ENCODE measurements around the gene NEK6. TPM values are rescaled to one million over a fixed set of nuclear protein-coding genes. Genes with fewer than 3 reads are reported as not detected.

NEK6 gene
- total RNA-seq, 1 donor from 2014 or later: 32.5 TPM

GRCh38 chr9:124356745-124357390, 99.1 kb downstream of the NEK6 start:
- Mint-ChIP-seq H3K4me3 (no peak overlapping the region), H3K9me3 (no peaks in the 10 kb centered on the region), H3K27ac (peak overlapping the region; percentile 19), H3K36me3 (ENCODE audit: low read depth) (peaks cover 24% of the 10 kb centered on the region), H3K4me1 (peaks cover 21% of the 10 kb centered on the region), H3K27me3 (no peaks in the 10 kb centered on the region)
- DNase-seq: no peak
- intact Hi-C loops (cut with micrococcal nuclease): no loop called here

- peak overlapping the region; percentile 61 for H3K27ac Mint-ChIP-seq
- intact Hi-C loops (cut with micrococcal nuclease): no loop called here
- H3K9me3 Mint-ChIP-seq: no peaks in the 10 kb centered on the region
- H3K36me3 Mint-ChIP-seq (ENCODE audit: low read depth): peaks cover 17% of the 10 kb centered on the region
- H3K27me3 Mint-ChIP-seq: no peaks in the 10 kb centered on the region
- peaks cover 22% of the 10 kb centered on the region for H3K4me1 Mint-ChIP-seq
- no peak for DNase-seq
- no peak overlapping the region for H3K4me3 Mint-ChIP-seq
These were observed 100.1 kb downstream of the NEK6 start for GRCh38 chr9:124357721-124358361.

DNA sequence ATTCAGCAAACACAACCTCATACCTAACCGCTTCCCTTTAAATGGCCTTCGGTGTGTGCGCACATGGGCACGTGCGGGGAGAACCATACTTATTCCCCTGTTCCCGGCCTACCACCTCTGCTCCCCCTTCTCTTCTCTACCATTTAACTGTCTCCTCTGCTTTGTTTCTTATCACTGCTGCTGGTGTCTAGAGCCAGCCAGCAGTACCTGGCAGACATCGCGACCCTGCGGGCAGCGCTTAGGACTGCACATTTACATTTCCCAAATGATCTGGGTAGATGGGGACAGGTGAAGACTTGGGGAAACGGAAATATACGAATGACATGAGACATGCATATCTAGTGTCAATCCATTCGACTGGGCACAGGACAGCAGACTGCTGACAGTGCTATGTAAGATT, 100.9 kb downstream of the NEK6 start:
- peaks cover 22% of the 10 kb centered on the region for H3K4me1 Mint-ChIP-seq
- no peak overlapping the region for H3K27ac Mint-ChIP-seq
- H3K9me3 Mint-ChIP-seq: no peaks in the 10 kb centered on the region
- H3K36me3 Mint-ChIP-seq (ENCODE audit: low read depth): peaks cover 12% of the 10 kb centered on the region
- DNase-seq: no peak
- intact Hi-C loops (cut with micrococcal nuclease): no loop called here
- H3K27me3 Mint-ChIP-seq: no peaks in the 10 kb centered on the region
- no peak overlapping the region for H3K4me3 Mint-ChIP-seq

DNA sequence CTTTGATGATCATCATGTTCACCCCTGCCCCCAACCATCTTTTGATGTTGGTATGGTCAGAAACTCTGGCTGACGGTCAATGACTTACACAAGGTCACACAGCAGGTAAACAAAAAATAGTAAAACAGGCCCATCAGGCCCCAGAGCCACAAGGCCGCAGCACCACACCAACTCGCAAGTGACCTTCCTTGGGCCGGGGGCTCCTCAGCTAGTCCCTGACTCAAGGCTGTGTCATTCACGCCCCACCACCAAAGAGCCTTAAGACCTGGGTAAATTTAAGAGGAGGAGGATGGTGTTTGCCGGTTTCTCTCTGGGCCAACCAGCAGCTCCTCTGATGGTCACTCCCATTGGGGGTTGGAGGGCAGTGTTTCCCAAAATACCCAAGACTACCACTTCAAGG, 101.7 kb downstream of the NEK6 start:
- no peaks in the 10 kb centered on the region for H3K27me3 Mint-ChIP-seq
- H3K27ac Mint-ChIP-seq: no peak overlapping the region
- DNase-seq: no peak
- peaks cover 6% of the 10 kb centered on the region for H3K36me3 Mint-ChIP-seq (ENCODE audit: low read depth)
- intact Hi-C loops (cut with micrococcal nuclease): no loop called here
- no peak overlapping the region for H3K4me3 Mint-ChIP-seq
- H3K4me1 Mint-ChIP-seq: peaks cover 22% of the 10 kb centered on the region
- H3K9me3 Mint-ChIP-seq: no peaks in the 10 kb centered on the region

GRCh38 chr9:124359855-124360678, 102.3 kb downstream of the NEK6 start:
- H3K27me3 Mint-ChIP-seq: no peaks in the 10 kb centered on the region
- no peaks in the 10 kb centered on the region for H3K9me3 Mint-ChIP-seq
- H3K27ac Mint-ChIP-seq: no peak overlapping the region
- intact Hi-C loops (cut with micrococcal nuclease): no loop called here
- H3K36me3 Mint-ChIP-seq (ENCODE audit: low read depth): peaks cover 3% of the 10 kb centered on the region
- no peak overlapping the region for H3K4me3 Mint-ChIP-seq
- peaks cover 23% of the 10 kb centered on the region for H3K4me1 Mint-ChIP-seq
- no peak for DNase-seq

DNA sequence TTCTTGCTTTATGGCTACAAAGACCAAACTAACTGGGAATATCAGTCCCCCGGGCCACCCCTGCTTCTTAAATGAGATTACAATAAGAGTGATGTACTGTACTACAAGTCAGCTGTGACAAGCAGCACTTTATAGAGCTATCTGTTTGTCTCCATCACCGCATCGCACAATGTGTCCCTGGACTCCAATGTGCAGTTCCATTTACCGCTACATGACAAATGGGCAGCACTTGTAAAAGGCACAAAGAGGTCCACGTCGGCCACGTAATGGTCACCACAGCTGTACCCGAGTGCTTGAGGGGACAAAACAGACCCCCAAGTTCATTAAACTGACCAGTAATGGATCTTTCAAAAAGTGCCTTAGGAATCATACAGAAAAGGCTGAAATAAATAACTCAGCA, 103.4 kb downstream of the NEK6 start:
- H3K4me1 Mint-ChIP-seq: peaks cover 27% of the 10 kb centered on the region
- DNase-seq: no peak
- H3K27ac Mint-ChIP-seq: no peak overlapping the region
- intact Hi-C loops (cut with micrococcal nuclease): no loop called here
- H3K4me3 Mint-ChIP-seq: no peak overlapping the region
- H3K27me3 Mint-ChIP-seq: no peaks in the 10 kb centered on the region
- no peaks in the 10 kb centered on the region for H3K9me3 Mint-ChIP-seq
- peaks cover 7% of the 10 kb centered on the region for H3K36me3 Mint-ChIP-seq (ENCODE audit: low read depth)

- peaks cover 14% of the 10 kb centered on the region for H3K36me3 Mint-ChIP-seq (ENCODE audit: low read depth)
- H3K4me3 Mint-ChIP-seq: no peak overlapping the region
- DNase-seq: no peak
- no peak overlapping the region for H3K27ac Mint-ChIP-seq
- intact Hi-C loops (cut with micrococcal nuclease): no loop called here
- no peaks in the 10 kb centered on the region for H3K9me3 Mint-ChIP-seq
- H3K4me1 Mint-ChIP-seq: peaks cover 30% of the 10 kb centered on the region
- H3K27me3 Mint-ChIP-seq: no peaks in the 10 kb centered on the region
These were observed 105.8 kb downstream of the NEK6 start for GRCh38 chr9:124363326-124364096.

DNA sequence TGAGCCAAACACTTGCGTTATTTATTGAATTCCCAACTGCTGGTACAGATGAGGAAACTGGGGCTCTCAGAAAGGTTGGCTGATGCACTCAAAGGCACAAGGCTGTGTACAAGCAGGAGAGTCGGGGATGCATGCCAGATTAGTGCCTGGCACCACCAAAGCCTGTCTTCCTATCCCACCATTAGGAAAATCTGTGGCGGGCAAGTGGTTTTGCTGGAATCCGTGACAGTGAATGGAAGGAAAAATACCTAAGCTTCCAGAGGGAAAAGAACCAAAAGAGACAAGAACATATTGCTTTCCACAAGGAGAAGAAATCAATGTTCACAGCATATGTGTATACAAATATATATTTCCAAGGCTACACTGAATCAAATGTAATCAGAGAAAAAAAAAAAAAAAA, 106.4 kb downstream of the NEK6 start:
- Mint-ChIP-seq H3K9me3 (no peaks in the 10 kb centered on the region), H3K4me1 (peaks cover 30% of the 10 kb centered on the region), H3K4me3 (no peak overlapping the region), H3K27me3 (no peaks in the 10 kb centered on the region), H3K36me3 (ENCODE audit: low read depth) (peaks cover 14% of the 10 kb centered on the region), H3K27ac (no peak overlapping the region)
- intact Hi-C loops (cut with micrococcal nuclease): no loop called here
- DNase-seq: no peak

DNA sequence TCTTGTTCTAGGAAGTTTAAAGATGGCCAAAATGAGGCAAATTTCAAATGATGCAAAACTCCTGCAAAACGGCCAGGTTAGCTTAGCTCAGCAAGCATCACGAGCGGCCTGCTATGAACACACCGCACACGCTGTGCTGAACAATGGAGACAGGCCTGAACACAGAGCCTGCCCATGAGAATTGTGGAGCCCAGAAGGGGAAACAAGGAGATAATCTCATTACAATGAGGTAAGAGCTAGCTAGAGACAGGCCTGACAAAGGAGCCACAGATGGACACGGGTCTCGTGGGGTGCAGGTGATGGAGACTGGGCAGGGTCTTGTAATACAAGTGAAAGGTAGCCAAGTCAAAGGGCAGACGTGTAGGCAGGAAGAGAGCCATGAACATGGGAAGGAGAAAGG, 107.3 kb downstream of the NEK6 start:
- DNase-seq: no peak
- peaks cover 13% of the 10 kb centered on the region for H3K36me3 Mint-ChIP-seq (ENCODE audit: low read depth)
- H3K27me3 Mint-ChIP-seq: no peaks in the 10 kb centered on the region
- no peak overlapping the region for H3K4me3 Mint-ChIP-seq
- no peak overlapping the region for H3K27ac Mint-ChIP-seq
- no peaks in the 10 kb centered on the region for H3K9me3 Mint-ChIP-seq
- H3K4me1 Mint-ChIP-seq: peaks cover 27% of the 10 kb centered on the region
- intact Hi-C loops (cut with micrococcal nuclease): no loop called here

DNA sequence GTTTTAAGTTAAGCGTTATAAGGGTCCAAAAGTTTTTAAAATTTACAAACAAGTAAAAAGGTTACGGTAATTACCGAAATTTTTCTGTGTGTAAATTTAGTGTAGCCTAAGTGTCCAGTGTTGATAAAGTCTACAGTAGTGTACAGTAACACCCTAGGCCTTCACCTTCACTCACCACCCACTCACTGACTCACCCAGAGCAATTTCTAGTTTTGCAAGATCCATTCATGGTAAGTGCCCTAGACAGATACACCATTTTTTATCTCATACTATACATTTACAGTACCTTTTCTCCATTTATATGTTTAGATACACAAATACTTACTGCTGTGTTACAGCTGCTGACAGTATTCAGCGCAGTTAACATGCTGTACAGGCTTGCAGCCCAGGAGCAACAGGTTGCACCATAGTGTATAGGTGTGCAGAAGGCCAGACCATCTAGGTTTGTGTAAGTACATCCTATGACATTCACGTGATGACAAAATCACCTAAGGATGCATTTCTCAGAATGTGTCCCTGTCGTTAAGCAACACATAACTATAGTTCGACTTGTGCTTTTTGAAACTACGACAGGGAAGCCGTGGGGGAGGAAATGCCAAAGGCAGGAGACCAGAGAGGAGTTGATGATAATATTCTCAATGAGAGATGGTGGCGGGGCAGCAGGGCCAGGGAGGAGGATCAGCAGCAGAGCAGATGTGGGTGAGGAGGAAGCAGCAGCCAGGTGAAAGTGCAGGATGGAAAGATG, 108.9 kb downstream of the NEK6 start:
- Mint-ChIP-seq H3K4me1 (peaks cover 26% of the 10 kb centered on the region), H3K4me3 (no peak overlapping the region), H3K9me3 (no peaks in the 10 kb centered on the region), H3K36me3 (ENCODE audit: low read depth) (peaks cover 13% of the 10 kb centered on the region), H3K27me3 (no peaks in the 10 kb centered on the region), H3K27ac (peak overlapping the region; percentile 8)
- intact Hi-C loops (cut with micrococcal nuclease): no loop called here
- DNase-seq: no peak

- H3K27me3 Mint-ChIP-seq: no peaks in the 10 kb centered on the region
- intact Hi-C loops (cut with micrococcal nuclease): no loop called here
- no peak overlapping the region for H3K4me3 Mint-ChIP-seq
- H3K9me3 Mint-ChIP-seq: no peaks in the 10 kb centered on the region
- H3K36me3 Mint-ChIP-seq (ENCODE audit: low read depth): peaks cover 13% of the 10 kb centered on the region
- no peak for DNase-seq
- H3K4me1 Mint-ChIP-seq: peaks cover 24% of the 10 kb centered on the region
- no peak overlapping the region for H3K27ac Mint-ChIP-seq
These were observed 110.9 kb downstream of the NEK6 start for GRCh38 chr9:124368692-124369091.

GRCh38 chr9:124369231-124369797, 111.6 kb downstream of the NEK6 start:
- H3K27me3 Mint-ChIP-seq: no peaks in the 10 kb centered on the region
- intact Hi-C loops (cut with micrococcal nuclease): no loop called here
- no peak for DNase-seq
- H3K27ac Mint-ChIP-seq: no peak overlapping the region
- peaks cover 17% of the 10 kb centered on the region for H3K36me3 Mint-ChIP-seq (ENCODE audit: low read depth)
- H3K4me3 Mint-ChIP-seq: no peak overlapping the region
- H3K9me3 Mint-ChIP-seq: no peaks in the 10 kb centered on the region
- H3K4me1 Mint-ChIP-seq: peaks cover 26% of the 10 kb centered on the region
